ENCODE measurements around the gene GOLIM4. TPM values are rescaled to one million over a fixed set of nuclear protein-coding genes. Genes with fewer than 3 reads are reported as not detected.

Gene GOLIM4
- polyA plus RNA-seq, 1 of the 3 experiments (the other 2 are of a cell fraction), result 42.3 TPM

GRCh38 chr3:168061332-168061996 lies 34.3 kb downstream of the GOLIM4 start:
- H3K27me3 ChIP-seq (ENCODE audit: insufficient read depth), result no peaks in the 10 kb centered on the region
- H3K4me1 ChIP-seq (ENCODE audit: control insufficient read depth in 1 of 2, insufficient read depth in 2 of 2, low read depth in 1 of 2, low read length in 1 of 2), result peaks cover 6 to 20% of the 10 kb centered on the region in 2 experiments; a peak in 2 of 4 replicates
- H4K20me1 ChIP-seq (ENCODE audit: insufficient read depth), result peaks cover 14% of the 10 kb centered on the region
- CTCF ChIA-PET, result interaction anchor here (0.6 to 3.9 kb wide), 14 partner anchors 8 to 786 kb away, joined by 3 to 29 read pairs (median 4); no protein-coding TSS in a partner anchor
- H3K79me2 ChIP-seq (ENCODE audit: insufficient read depth), result peaks cover 100% of the 10 kb centered on the region
- H3F3A ChIP-seq (replicated peaks; ENCODE audit: insufficient read depth), result peaks cover 5% of the 10 kb centered on the region
- no peaks in the 10 kb centered on the region for H3K9me2 ChIP-seq
- 71% methylated on average over 5 of the region's 5 CpGs for WGBS (ENCODE audit: low lambda C conversion rate)
- no peak for DNase-seq
- no peaks in the 10 kb centered on the region for H3K9me3 ChIP-seq
- H3K36me3 ChIP-seq (replicated peaks in 1 of 2; ENCODE audit: control insufficient read depth in 1 of 2, insufficient read depth in 2 of 2, low read length in 1 of 2), result peaks cover 0 to 10% of the 10 kb centered on the region in 2 experiments
- H2AFZ ChIP-seq (ENCODE audit: low read depth), result no peak overlapping the region
- no peak overlapping the region for H3K4me2 ChIP-seq
- no peak overlapping the region for H3K4me3 ChIP-seq (ENCODE audit: low read depth in 2 of 2, low read length in 1 of 2)
- no peak for TF ChIP-seq MEF2A (IDR thresholded peaks at IDR 0.05; ENCODE audit: borderline replicate concordance, low read depth)
- peak; percentile 40 for TF ChIP-seq CTCF (IDR thresholded peaks at IDR 0.05)
- TF ChIP-seq RAD21 (IDR thresholded peaks at IDR 0.05; ENCODE audit: low read length), result peak; percentile 53
- no peak for TF ChIP-seq RCOR1 (IDR thresholded peaks at IDR 0.05; ENCODE audit: low read length)
- no peak overlapping the region for H3K9ac ChIP-seq
- POLR2A ChIA-PET, result no interaction called here
- no peak overlapping the region; a peak in 1 of 4 replicates for H3K27ac ChIP-seq (ENCODE audit: low read depth in 2 of 2, low read length in 1 of 2)

- ChIA-PET POLR2A (no interaction called here), CTCF (interaction anchor here (0.6 to 3.9 kb wide), 4 partner anchors 12 to 106 kb away, joined by 3 to 29 read pairs (median 14); no protein-coding TSS in a partner anchor)
- Histone ChIP-seq H3K27ac (ENCODE audit: low read depth in 2 of 2, low read length in 1 of 2) (no peak overlapping the region), H3K36me3 (replicated peaks in 1 of 2; ENCODE audit: control insufficient read depth in 1 of 2, insufficient read depth in 2 of 2, low read length in 1 of 2) (peaks cover 0 to 10% of the 10 kb centered on the region in 2 experiments), H3K4me1 (ENCODE audit: control insufficient read depth in 1 of 2, insufficient read depth in 2 of 2, low read depth in 1 of 2, low read length in 1 of 2) (peaks cover 6 to 12% of the 10 kb centered on the region in 2 experiments; a peak in 2 of 4 replicates), H3K4me3 (ENCODE audit: low read depth in 2 of 2, low read length in 1 of 2) (no peak overlapping the region), H4K20me1 (ENCODE audit: insufficient read depth) (peaks cover 13% of the 10 kb centered on the region; the same call in 1 of the 2 replicates), H3K27me3 (ENCODE audit: insufficient read depth) (no peaks in the 10 kb centered on the region), H3K9me3 (no peaks in the 10 kb centered on the region), H3K9me2 (no peaks in the 10 kb centered on the region), H2AFZ (ENCODE audit: low read depth) (no peak overlapping the region), H3K4me2 (no peak overlapping the region), H3F3A (replicated peaks; ENCODE audit: insufficient read depth) (peaks cover 3% of the 10 kb centered on the region), H3K9ac (no peak overlapping the region), H3K79me2 (ENCODE audit: insufficient read depth) (peaks cover 100% of the 10 kb centered on the region)
- DNase-seq, result no peak
- TF ChIP-seq EP300 (IDR thresholded peaks at IDR 0.05; ENCODE audit: borderline replicate concordance in 1 of 2, low read depth in 1 of 2, low read length in 1 of 2) (no peak), PBX3 (IDR thresholded peaks at IDR 0.05) (no peak), RFX5 (IDR thresholded peaks at IDR 0.05; ENCODE audit: low read length) (no peak), JUND (IDR thresholded peaks at IDR 0.05) (no peak), EZH2phosphoT487 (IDR thresholded peaks at IDR 0.05; ENCODE audit: borderline replicate concordance, low read depth) (no peak)
- WGBS (ENCODE audit: low lambda C conversion rate), result 99% methylated on average over 3 of the region's 3 CpGs
These were observed 35.4 kb downstream of the GOLIM4 start for GRCh38 chr3:168060317-168060716.
